Measurements from ENCODE around the gene BPIFB1. TPM values are rescaled to one million over a fixed set of nuclear protein-coding genes. Genes with fewer than 3 reads are reported as not detected.

Gene BPIFB1
- total and polyA plus RNA-seq, 2 donors (not counting 1 experiment from before 2014, with no cell fraction given), result not detected

DNA sequence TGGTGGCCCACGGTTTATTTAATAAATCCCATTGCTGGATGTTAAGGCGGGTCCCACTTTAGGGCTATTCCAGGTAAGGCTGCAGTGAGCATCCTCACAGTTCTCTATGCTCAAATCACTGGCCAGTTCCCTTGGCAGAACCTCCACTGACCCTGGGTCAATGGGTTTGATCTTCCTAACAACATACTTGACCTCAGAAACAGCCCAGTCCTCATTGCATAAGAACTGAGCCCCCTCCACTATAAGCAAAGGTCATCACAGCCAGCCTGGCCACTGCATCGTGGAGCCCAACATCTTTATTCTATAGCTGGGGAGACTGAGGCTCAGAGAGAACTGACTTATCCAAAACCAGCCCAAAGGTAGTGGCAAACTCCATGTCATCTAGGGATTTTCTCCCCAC lies 4.3 kb upstream of the BPIFB1 start:
- DNase-seq (ENCODE audit: low read depth in 2 of 2), result no peak
- TF ChIP-seq, protein P1, sequence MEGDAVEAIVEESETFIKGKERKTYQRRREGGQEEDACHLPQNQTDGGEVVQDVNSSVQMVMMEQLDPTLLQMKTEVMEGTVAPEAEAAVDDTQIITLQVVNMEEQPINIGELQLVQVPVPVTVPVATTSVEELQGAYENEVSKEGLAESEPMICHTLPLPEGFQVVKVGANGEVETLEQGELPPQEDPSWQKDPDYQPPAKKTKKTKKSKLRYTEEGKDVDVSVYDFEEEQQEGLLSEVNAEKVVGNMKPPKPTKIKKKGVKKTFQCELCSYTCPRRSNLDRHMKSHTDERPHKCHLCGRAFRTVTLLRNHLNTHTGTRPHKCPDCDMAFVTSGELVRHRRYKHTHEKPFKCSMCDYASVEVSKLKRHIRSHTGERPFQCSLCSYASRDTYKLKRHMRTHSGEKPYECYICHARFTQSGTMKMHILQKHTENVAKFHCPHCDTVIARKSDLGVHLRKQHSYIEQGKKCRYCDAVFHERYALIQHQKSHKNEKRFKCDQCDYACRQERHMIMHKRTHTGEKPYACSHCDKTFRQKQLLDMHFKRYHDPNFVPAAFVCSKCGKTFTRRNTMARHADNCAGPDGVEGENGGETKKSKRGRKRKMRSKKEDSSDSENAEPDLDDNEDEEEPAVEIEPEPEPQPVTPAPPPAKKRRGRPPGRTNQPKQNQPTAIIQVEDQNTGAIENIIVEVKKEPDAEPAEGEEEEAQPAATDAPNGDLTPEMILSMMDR (conservative IDR thresholded peaks at IDR 0.05 in 1 of 2, IDR thresholded peaks at IDR 0.05 in 1 of 2; ENCODE audit: low read depth in 1 of 2, low read length in 2 of 2), result no peak
- TF ChIP-seq EZH2 (IDR thresholded peaks at IDR 0.05; ENCODE audit: low read length, missing control alignments), result no peak
- Histone ChIP-seq H3K27me3 (ENCODE audit: control insufficient read depth, insufficient read depth, low read length) (peaks cover under 1% of the 10 kb centered on the region), H3K27ac (ENCODE audit: insufficient read depth, low read length) (no peak overlapping the region), H4K20me1 (ENCODE audit: control insufficient read depth, extremely low read depth, insufficient read depth, low read length) (no peaks in the 10 kb centered on the region), H3K79me2 (ENCODE audit: control insufficient read depth, insufficient read depth, low read length) (no peaks in the 10 kb centered on the region), H2AFZ (ENCODE audit: low read length) (no peak overlapping the region), H3K36me3 (ENCODE audit: control insufficient read depth, insufficient read depth, low read length) (no peaks in the 10 kb centered on the region), H3K9me3 (ENCODE audit: control insufficient read depth, insufficient read depth, low read depth, low read length) (no peaks in the 10 kb centered on the region), H3K4me3 (replicated peaks in 1 of 4; ENCODE audit: control extremely low read depth in 1 of 4, insufficient read depth in 1 of 4, low read depth in 3 of 4, low read length in 4 of 4) (no peak overlapping the region), H3K4me2 (ENCODE audit: extremely low read depth, insufficient read depth, low read length) (no peak overlapping the region), H3K4me1 (ENCODE audit: control insufficient read depth, extremely low read depth, insufficient read depth, low read length) (no peaks in the 10 kb centered on the region), H3K9ac (ENCODE audit: insufficient read depth, low read length) (no peak overlapping the region)

DNA sequence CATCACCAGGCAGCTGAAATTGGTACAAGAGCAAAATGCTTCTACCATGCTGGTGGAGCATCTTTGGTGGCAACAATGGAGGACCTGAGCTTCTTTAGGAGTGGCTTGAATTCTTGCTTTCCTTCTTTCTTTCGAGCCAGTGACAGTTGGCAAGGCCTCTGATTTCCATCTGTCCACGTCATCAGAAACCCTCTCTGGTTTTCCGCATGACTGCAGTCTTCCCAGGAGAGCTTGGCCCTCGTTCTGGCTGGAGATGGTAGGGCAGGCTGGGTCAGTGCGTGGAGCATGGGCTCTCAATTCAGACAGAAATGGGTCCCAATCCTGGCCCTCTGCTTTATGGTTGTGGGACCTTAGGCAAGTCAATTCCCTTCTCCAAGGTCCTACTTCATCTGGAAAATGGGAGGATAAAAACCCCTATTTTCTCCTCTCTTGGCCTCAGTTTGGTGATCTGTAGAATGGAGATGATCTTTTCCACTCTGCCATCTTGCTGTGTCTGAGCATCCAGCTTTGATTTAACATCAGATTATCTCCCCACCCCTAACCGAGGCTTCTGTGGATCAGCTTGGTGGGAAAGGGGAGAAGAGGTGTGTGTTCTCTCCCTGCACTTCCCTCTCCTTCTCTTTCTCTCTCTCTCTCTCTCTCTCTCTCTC lies 3.6 kb upstream of the BPIFB1 start:
- no peak for TF ChIP-seq EZH2 (IDR thresholded peaks at IDR 0.05; ENCODE audit: low read length, missing control alignments)
- Histone ChIP-seq H4K20me1 (ENCODE audit: control insufficient read depth, extremely low read depth, insufficient read depth, low read length) (no peaks in the 10 kb centered on the region), H3K79me2 (ENCODE audit: control insufficient read depth, insufficient read depth, low read length) (no peaks in the 10 kb centered on the region), H3K4me1 (ENCODE audit: control insufficient read depth, extremely low read depth, insufficient read depth, low read length) (no peaks in the 10 kb centered on the region), H2AFZ (ENCODE audit: low read length) (no peak overlapping the region), H3K36me3 (ENCODE audit: control insufficient read depth, insufficient read depth, low read length) (no peaks in the 10 kb centered on the region), H3K27ac (ENCODE audit: insufficient read depth, low read length) (no peak overlapping the region), H3K9ac (ENCODE audit: insufficient read depth, low read length) (no peak overlapping the region), H3K4me3 (replicated peaks in 1 of 4; ENCODE audit: control extremely low read depth in 1 of 4, insufficient read depth in 1 of 4, low read depth in 3 of 4, low read length in 4 of 4) (no peak overlapping the region), H3K27me3 (ENCODE audit: control insufficient read depth, insufficient read depth, low read length) (peaks cover 2% of the 10 kb centered on the region), H3K4me2 (ENCODE audit: extremely low read depth, insufficient read depth, low read length) (no peak overlapping the region), H3K9me3 (ENCODE audit: control insufficient read depth, insufficient read depth, low read depth, low read length) (no peaks in the 10 kb centered on the region)
- DNase-seq (ENCODE audit: low read depth in 2 of 2), result no peak

DNA sequence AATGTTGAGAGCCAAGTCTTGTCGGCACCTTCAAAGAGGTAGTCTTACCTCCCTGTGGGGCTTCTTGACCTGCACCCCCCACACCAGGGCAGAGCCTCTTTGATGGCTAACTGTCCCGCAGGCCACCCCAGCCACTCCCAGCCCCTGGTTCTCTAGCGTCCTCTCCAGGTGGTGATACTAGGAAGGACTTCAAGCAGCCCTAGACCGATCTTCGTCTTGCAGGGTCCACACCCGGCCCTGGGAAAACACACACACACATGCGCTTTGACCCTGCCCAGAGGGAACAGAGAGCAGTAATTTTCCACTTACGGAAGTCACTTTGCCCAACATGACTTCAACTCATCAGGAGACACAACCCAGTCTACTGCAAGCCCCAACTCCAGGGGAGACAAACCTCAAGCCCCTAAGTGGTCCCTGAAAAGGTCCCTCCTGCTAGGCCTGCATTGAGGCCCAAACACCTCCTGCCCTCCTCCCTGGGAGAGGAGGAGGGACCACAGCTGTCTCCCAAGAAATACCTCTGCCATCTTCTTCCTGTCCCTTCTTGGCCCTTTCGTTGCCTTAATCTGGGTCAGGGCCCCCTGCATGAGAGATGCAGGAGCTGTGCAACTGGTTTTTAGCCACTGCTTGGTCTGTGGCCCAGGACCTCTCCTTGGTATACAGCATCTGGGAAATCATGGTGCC lies 2.9 kb upstream of the BPIFB1 start:
- DNase-seq (ENCODE audit: low read depth in 2 of 2), result no peak
- Histone ChIP-seq H3K9ac (ENCODE audit: insufficient read depth, low read length) (no peak overlapping the region), H2AFZ (ENCODE audit: low read length) (no peak overlapping the region), H3K79me2 (ENCODE audit: control insufficient read depth, insufficient read depth, low read length) (no peaks in the 10 kb centered on the region), H3K4me3 (replicated peaks in 1 of 4; ENCODE audit: control extremely low read depth in 1 of 4, insufficient read depth in 1 of 4, low read depth in 3 of 4, low read length in 4 of 4) (no peak overlapping the region), H3K36me3 (ENCODE audit: control insufficient read depth, insufficient read depth, low read length) (no peaks in the 10 kb centered on the region), H3K27ac (ENCODE audit: insufficient read depth, low read length) (no peak overlapping the region), H3K4me1 (ENCODE audit: control insufficient read depth, extremely low read depth, insufficient read depth, low read length) (no peaks in the 10 kb centered on the region), H3K27me3 (ENCODE audit: control insufficient read depth, insufficient read depth, low read length) (peaks cover 2% of the 10 kb centered on the region), H3K4me2 (ENCODE audit: extremely low read depth, insufficient read depth, low read length) (no peak overlapping the region), H4K20me1 (ENCODE audit: control insufficient read depth, extremely low read depth, insufficient read depth, low read length) (no peaks in the 10 kb centered on the region), H3K9me3 (ENCODE audit: control insufficient read depth, insufficient read depth, low read depth, low read length) (no peaks in the 10 kb centered on the region)
- TF ChIP-seq EZH2 (IDR thresholded peaks at IDR 0.05; ENCODE audit: low read length, missing control alignments), result no peak
- TF ChIP-seq, protein P1 (conservative IDR thresholded peaks at IDR 0.05 in 1 of 2, IDR thresholded peaks at IDR 0.05 in 1 of 2; ENCODE audit: low read depth in 1 of 2, low read length in 2 of 2), result no peak

Data from fibroblast of lung (primary cell).